ENCODE measurements around the gene FRAS1.

- TF ChIP-seq CTCF (IDR thresholded peaks at IDR 0.05) (no peak), POLR2A (IDR thresholded peaks at IDR 0.05) (no peak), EP300 (IDR thresholded peaks at IDR 0.05) (no peak)
Measured at GRCh38 chr4:78226279-78226678, 169.2 kb downstream of the FRAS1 start.
